Anterior cingulate cortex (tissue), 58 donors: ENCODE data around the gene DNMT3B.

ENCODE experiments used
- DNase-seq, 58 donors: peaks; one replicate each; lab custom pipeline; 2025; lab: John Stamatoyannopoulos, UW

DNMT3B gene

GRCh38 chr20:32811886-32812285, 49.7 kb downstream of the DNMT3B start:
- DNase-seq: no peak

- DNase-seq: peak in 31 of 58 donors; percentile 34 to 92 (median 76)
These were observed 58.0 kb downstream of the DNMT3B start for GRCh38 chr20:32819992-32820697.

- peak in 7 of 58 donors; percentile 5 to 45 (median 31) for DNase-seq
These were observed 58.7 kb downstream of the DNMT3B start for GRCh38 chr20:32820698-32821377.

- DNase-seq: no peak
These were observed 60.0 kb downstream of the DNMT3B start for GRCh38 chr20:32822225-32822624.

GRCh38 chr20:32823078-32823477, 60.9 kb downstream of the DNMT3B start:
- DNase-seq: peak in 1 of 58 donors; percentile 8

- DNase-seq: no peak
These were observed 61.8 kb downstream of the DNMT3B start for GRCh38 chr20:32823737-32824588.

- DNase-seq: no peak
These were observed 66.0 kb downstream of the DNMT3B start for GRCh38 chr20:32828029-32828680.

GRCh38 chr20:32829311-32830005, 67.3 kb downstream of the DNMT3B start:
- DNase-seq: no peak

GRCh38 chr20:32830437-32830836, 68.3 kb downstream of the DNMT3B start:
- DNase-seq: peak in 5 of 58 donors; percentile 4 to 22 (median 15)

- no peak for DNase-seq
These were observed 69.8 kb downstream of the DNMT3B start for GRCh38 chr20:32831982-32832381.

GRCh38 chr20:32832664-32833063, 70.5 kb downstream of the DNMT3B start:
- DNase-seq: no peak

GRCh38 chr20:32834972-32835371, 72.8 kb downstream of the DNMT3B start:
- DNase-seq: no peak

GRCh38 chr20:32837157-32837556, 75.0 kb downstream of the DNMT3B start:
- no peak for DNase-seq

GRCh38 chr20:32839227-32839981, 77.2 kb downstream of the DNMT3B start:
- peak in 4 of 58 donors; percentile 5 to 19 (median 8) for DNase-seq

GRCh38 chr20:32839982-32840285, 77.7 kb downstream of the DNMT3B start:
- DNase-seq: no peak

- no peak for DNase-seq
These were observed 79.0 kb downstream of the DNMT3B start for GRCh38 chr20:32841174-32841573.

- no peak for DNase-seq
These were observed 79.4 kb downstream of the DNMT3B start for GRCh38 chr20:32841632-32842031.

- no peak for DNase-seq
These were observed 80.7 kb downstream of the DNMT3B start for GRCh38 chr20:32842688-32843524.
